ENCODE results near the gene ROBO1.

- no peak for TF ChIP-seq CTCF (IDR thresholded peaks at IDR 0.05; ENCODE audit: low read depth, low read length, missing input control)
- no peak for TF ChIP-seq TAF1 (conservative IDR thresholded peaks at IDR 0.05)
- TF ChIP-seq YY1 (IDR thresholded peaks at IDR 0.05) = no peak
- TF ChIP-seq MAX (IDR thresholded peaks at IDR 0.05) = no peak
- no peak for TF ChIP-seq EGR1 (IDR thresholded peaks at IDR 0.05; ENCODE audit: low read depth in 2 of 2)
- no peak for TF ChIP-seq JUND (IDR thresholded peaks at IDR 0.05)
Observed at GRCh38 chr3:78794431-78794830, 973.4 kb downstream of the ROBO1 start.
